Urinary bladder (tissue), 4 donors: ENCODE results near the gene ITGA8. TPM values are rescaled to one million over a fixed set of nuclear protein-coding genes. Genes with fewer than 3 reads are reported as not detected.
"Not testable (repeated sequence)": the region's sequence is repeated elsewhere in the genome, so short reads cannot be mapped to it uniquely, and the experiment has no call there.

Source experiments
- DNase-seq: peaks from one replicate; pipeline ENCODE4 v3.0.0-alpha.2; 2015; ENCODE audit errors: extremely low spot score
- H3K27ac ChIP-seq: one replicate; pipeline ENCODE4 v1.5.1; 2013; ENCODE audit warnings: low read depth, mild to moderate bottlenecking, moderate library complexity
- H3K36me3 ChIP-seq: one replicate; pipeline ENCODE4 v1.6.1; 2013; ENCODE audit warnings: mild to moderate bottlenecking, moderate library complexity; ENCODE audit not compliant: insufficient read depth
- H3K4me1 ChIP-seq: one replicate; pipeline ENCODE4 v1.6.1; 2013; ENCODE audit warnings: mild to moderate bottlenecking, moderate library complexity; ENCODE audit not compliant: insufficient read depth
- H3K4me3 ChIP-seq: one replicate; pipeline ENCODE4 v1.5.1; 2013; ENCODE audit warnings: low read depth, low read length
- WGBS: extraction: QIAGEN DNeasy Blood & Tissue Kit; methylation state at CpG from one replicate; pipeline ENCODE4 v1.1.7; 2013; 5-methylcytosine and 5-hydroxymethylcytosine counted together
- polyA plus RNA-seq: library from polyadenylated mRNA; stranded (reverse); fragments of 200-250 nt; gene quantifications from one replicate; pipeline ENCODE4 v1.2.3, GENCODE V29; 2013
- total RNA-seq: library from RNA; depleted of rRNA; stranded (reverse); fragments of >200 nt; gene quantifications from one replicate; pipeline ENCODE4 v1.2.3, GENCODE V29; 2014
- donor health status: healthy with polysubstance abuse.
- donor health status: healthy.

Gene ITGA8
- total and polyA plus RNA-seq, 2 donors = 34.0 to 62.2 TPM

GRCh38 chr10:15540727-15541126 is 179.0 kb downstream of the ITGA8 start:
- no peak overlapping the region for H3K27ac ChIP-seq
- no peaks in the 10 kb centered on the region for H3K4me1 ChIP-seq
- no peak overlapping the region for H3K4me3 ChIP-seq
- DNase-seq = no peak
- H3K36me3 ChIP-seq = peaks cover 2% of the 10 kb centered on the region
- 88% methylated on average over 2 of the region's 2 CpGs for WGBS

DNA sequence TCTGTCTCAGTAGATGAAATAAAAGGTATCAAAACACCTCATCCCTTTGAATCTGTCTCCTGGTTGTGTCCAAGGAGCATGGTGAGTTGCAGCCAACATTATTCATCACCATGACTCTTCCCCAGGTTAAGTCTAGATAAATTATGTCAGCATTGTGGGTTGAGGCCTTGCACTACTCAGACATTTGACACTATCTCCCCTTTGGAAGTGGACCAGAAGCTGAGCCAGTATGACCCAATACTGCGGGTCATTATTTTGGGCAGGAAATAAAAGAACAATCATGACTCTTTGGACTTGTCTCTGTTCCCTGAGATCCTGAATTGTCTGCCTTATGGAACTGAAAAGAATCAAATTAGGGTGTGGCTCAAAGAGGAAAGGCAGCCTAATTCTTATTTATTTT is 180.5 kb downstream of the ITGA8 start:
- no peaks in the 10 kb centered on the region for H3K4me1 ChIP-seq
- no peak for DNase-seq
- no peak overlapping the region for H3K4me3 ChIP-seq
- no peak overlapping the region for H3K27ac ChIP-seq
- 84% methylated on average over 1 of the region's 1 CpG for WGBS
- H3K36me3 ChIP-seq = peaks cover 2% of the 10 kb centered on the region

DNA sequence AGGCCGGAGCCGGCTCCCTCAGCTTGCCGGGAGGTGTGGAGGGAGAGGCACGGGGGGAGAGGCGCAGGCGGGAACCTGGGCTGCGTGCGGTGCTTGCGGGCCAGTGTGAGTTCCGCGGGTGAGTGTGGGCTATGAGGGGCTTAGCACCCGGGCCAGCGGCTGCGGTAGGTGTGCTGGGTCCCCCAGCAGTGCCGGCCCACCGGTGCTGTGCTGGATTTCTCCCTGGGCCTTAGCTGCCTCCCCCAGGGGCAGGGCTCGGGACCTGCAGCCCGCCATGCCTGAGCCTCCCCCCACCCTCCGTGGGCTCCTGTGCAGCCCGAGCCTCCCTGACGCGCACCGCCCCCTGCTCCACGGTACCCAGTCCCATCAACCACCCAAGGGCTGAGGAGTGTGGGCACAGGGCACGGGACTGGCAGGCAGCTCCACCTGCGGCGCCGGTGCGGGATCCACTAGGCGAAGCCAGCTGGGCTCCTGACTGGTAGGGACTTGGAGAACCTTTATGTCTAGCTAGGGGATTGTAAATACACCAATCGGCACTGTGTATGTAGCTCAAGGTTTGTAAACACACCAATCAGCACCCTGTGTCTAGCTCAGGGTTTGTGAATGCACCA is 184.7 kb downstream of the ITGA8 start:
- not testable (repeated sequence) for H3K4me3 ChIP-seq, H3K4me1 ChIP-seq, DNase-seq, H3K27ac ChIP-seq, H3K36me3 ChIP-seq
- 95% methylated on average over 31 of the region's 31 CpGs for WGBS

DNA sequence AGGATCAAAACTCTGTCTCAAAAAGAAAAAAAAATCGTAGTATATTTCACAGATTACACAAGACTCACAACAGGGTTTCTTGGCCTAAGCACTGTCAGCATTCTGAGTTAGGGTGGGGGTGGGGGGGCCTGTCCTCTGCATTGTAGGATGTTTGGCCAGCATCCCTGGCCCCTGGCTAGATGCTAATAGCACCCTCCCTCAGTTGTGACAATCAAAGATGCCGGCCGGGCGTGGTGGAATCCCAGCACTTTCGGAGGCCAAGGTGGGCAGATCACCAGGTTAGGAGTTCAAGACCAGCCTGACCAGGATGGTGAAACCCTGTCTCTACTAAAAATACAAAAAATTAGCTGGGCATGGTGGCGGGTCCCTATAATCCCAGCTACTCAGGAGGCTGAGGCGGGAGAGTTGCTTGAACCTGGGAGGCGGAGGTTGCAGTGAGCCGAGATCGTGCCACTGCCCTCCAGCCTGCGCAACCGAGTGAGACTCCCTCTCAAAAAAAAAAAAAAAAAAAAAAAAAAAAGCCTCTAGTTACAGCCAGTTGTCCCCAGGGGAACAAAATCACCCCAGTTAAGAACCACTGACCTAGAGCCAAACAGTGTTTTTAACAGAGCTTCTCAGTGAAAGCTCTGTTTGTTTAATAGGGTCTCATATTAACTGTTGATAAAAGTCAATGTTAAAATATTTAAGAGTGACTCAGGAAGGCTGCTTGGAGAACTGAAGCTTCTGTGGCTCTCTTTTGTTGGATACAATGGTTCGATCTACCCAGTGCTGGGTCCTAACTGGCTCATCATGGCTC is 187.6 kb downstream of the ITGA8 start:
- no peaks in the 10 kb centered on the region for H3K4me1 ChIP-seq
- peaks cover 2% of the 10 kb centered on the region for H3K36me3 ChIP-seq
- no peak for DNase-seq
- 73% methylated on average over 13 of the region's 13 CpGs for WGBS
- no peak overlapping the region for H3K4me3 ChIP-seq
- no peak overlapping the region for H3K27ac ChIP-seq

GRCh38 chr10:15528859-15529239 is 190.9 kb downstream of the ITGA8 start:
- 81% methylated on average over 4 of the region's 4 CpGs for WGBS
- no peaks in the 10 kb centered on the region for H3K36me3 ChIP-seq
- peak overlapping the region; percentile 10 for H3K27ac ChIP-seq
- DNase-seq = no peak
- H3K4me3 ChIP-seq = no peak overlapping the region
- no peaks in the 10 kb centered on the region for H3K4me1 ChIP-seq

GRCh38 chr10:15526754-15527153 is 193.0 kb downstream of the ITGA8 start:
- Histone ChIP-seq H3K4me1 (no peaks in the 10 kb centered on the region), H3K36me3 (no peaks in the 10 kb centered on the region), H3K4me3 (no peak overlapping the region), H3K27ac (peak overlapping the region; percentile 10)
- 23% methylated on average over 3 of the region's 3 CpGs for WGBS
- no peak for DNase-seq

DNA sequence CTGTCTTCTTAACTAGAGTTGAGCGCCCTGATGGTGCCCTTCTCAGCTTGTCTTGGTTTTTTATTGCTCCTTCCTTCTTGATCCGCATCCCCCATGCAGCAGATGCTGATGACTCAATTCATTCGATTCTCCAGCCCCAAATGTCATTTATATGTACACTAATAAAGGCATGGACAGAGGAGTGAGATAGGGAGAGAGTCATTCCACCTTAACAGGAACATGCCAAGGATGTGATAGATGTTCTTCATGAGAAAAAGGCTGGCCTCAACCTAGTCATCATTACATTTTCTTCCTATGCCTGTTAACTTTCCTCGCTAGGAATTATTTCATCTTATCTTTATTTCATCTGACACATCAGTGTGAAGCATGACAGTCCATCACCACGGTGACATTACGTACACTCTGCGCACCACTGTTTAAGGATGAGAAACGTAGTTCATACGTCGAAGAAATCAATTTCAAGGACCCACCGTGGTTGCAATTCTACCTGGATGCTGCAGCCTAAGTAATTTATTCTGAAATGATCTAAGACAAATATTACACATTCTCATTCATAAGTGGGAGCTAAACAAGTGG is 198.3 kb downstream of the ITGA8 start:
- Histone ChIP-seq H3K4me1 (no peaks in the 10 kb centered on the region), H3K27ac (no peak overlapping the region), H3K36me3 (no peaks in the 10 kb centered on the region), H3K4me3 (no peak overlapping the region)
- 87% methylated on average over 11 of the region's 11 CpGs for WGBS
- no peak for DNase-seq

GRCh38 chr10:15518250-15518649 is 201.5 kb downstream of the ITGA8 start:
- 58% methylated on average over 4 of the region's 4 CpGs for WGBS
- H3K27ac ChIP-seq = no peak overlapping the region
- no peak for DNase-seq
- no peak overlapping the region for H3K4me3 ChIP-seq
- no peaks in the 10 kb centered on the region for H3K36me3 ChIP-seq
- H3K4me1 ChIP-seq = no peaks in the 10 kb centered on the region

DNA sequence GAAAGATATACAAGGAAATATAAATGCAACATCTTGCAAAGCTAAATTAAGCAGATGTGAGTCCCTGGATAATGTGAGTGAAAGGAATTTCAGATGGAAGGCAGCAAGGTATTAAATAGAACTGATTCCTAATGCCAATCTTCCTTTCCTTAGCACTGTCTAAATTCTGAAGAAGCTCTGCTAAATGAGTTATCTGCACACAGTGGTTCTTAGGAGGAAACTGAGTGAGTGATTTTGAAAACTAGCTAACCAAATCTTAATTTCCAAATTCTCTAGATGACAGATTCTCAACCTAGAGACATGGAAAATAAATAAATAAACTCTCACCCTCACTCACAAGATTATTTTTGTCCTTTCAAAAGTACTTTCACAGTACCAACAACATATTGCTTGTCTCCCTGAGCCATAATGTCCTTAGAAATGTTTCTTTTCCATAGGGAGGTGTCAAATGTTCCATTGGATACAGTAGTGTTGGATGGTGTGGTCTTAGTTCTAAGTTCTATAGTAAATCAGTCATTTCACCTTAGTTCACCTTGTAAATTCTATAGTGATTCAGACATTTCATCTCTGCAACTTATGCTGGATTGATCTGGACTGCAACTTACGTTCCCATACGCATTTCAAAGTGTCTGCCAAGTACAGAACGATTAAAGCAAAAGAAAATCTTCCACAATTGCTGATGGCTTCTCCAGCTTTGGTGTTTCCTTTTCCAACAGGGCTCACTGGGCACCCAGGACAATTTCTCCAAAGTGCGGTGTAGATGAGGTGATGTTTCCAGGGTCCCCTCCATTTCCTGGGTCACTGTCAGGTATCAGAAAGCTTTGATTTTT is 203.3 kb downstream of the ITGA8 start:
- no peak overlapping the region for H3K27ac ChIP-seq
- no peak for DNase-seq
- H3K36me3 ChIP-seq = no peaks in the 10 kb centered on the region
- no peak overlapping the region for H3K4me3 ChIP-seq
- no peaks in the 10 kb centered on the region for H3K4me1 ChIP-seq
- WGBS = 89% methylated on average over 4 of the region's 4 CpGs

GRCh38 chr10:15515202-15515601 is 204.5 kb downstream of the ITGA8 start:
- no peak for DNase-seq
- H3K27ac ChIP-seq = no peak overlapping the region
- H3K36me3 ChIP-seq = no peaks in the 10 kb centered on the region
- no peak overlapping the region for H3K4me3 ChIP-seq
- no peaks in the 10 kb centered on the region for H3K4me1 ChIP-seq
- WGBS = 27% methylated on average over 7 of the region's 7 CpGs

DNA sequence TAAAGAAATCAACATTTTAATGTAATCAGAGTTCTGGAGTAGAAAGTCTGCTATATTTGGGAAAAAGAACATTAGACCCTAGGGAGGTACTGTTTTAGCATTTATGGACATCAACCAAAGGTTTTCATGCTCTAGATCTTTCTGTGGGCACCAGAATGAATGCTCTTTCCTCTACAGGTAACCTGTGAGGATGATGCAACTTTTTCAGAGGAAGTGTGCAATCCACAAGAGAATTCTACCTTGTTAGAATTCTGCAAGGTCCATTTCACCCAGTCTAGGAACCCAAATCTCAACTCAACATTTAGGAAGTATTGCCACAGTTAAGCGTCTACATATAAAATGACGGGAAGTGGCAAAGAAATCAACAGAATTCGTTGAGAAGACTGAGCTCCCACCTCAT is 208.8 kb downstream of the ITGA8 start:
- Histone ChIP-seq H3K4me1 (no peaks in the 10 kb centered on the region), H3K4me3 (no peak overlapping the region), H3K36me3 (no peaks in the 10 kb centered on the region), H3K27ac (no peak overlapping the region)
- no peak for DNase-seq
- 76% methylated on average over 3 of the region's 3 CpGs for WGBS

GRCh38 chr10:15505329-15505728 is 214.4 kb downstream of the ITGA8 start:
- DNase-seq = no peak
- Histone ChIP-seq H3K4me1 (no peaks in the 10 kb centered on the region), H3K4me3 (no peak overlapping the region), H3K36me3 (no peaks in the 10 kb centered on the region), H3K27ac (no peak overlapping the region)
- 80% methylated on average over 5 of the region's 5 CpGs for WGBS

DNA sequence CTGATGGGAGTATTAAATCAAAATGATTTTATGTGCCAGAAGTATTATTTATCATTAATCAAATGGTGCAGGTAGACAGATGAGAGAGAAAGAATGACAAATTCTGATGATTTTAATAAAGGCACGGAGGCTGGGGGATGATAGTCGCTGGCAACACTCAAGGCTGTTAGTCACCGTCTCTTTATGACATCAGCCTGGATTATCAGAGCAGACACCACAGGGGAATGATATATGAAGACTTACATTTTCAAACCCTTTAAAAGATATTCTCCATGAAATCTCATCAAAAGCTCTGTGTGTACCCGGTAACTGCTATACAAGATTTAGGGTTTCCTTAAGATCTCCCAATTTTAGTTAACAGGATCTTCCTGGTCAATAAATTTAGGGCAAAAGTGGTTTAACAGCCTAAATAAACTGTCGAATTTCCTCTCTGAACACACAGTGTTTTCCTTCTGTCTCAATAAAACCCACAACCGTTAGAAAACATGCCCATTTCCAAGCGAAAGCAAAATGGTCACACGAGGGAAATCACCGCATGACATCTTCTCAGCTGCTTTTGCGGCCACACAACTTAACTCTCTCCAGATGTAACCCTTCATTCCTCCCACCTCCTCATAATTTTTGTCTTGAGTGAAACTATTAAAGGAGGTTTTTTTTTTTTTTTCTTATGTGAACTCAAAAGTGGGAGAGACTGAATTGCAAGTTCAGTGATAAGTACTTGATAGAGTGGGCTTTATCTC is 215.5 kb downstream of the ITGA8 start:
- 31% methylated on average over 10 of the region's 10 CpGs for WGBS
- H3K4me1 ChIP-seq = no peaks in the 10 kb centered on the region
- no peaks in the 10 kb centered on the region for H3K36me3 ChIP-seq
- no peak overlapping the region for H3K27ac ChIP-seq
- DNase-seq = peak; percentile 67
- H3K4me3 ChIP-seq = peak overlapping the region; percentile 5
